ENCODE results near the gene L3MBTL2.

Gene L3MBTL2

GRCh38 chr22:41248758-41249157, 43.6 kb downstream of the L3MBTL2 start:
- TF ChIP-seq NFIC (IDR thresholded peaks at IDR 0.05) = no peak
- no peak for TF ChIP-seq ZBTB7A (IDR thresholded peaks at IDR 0.05; ENCODE audit: low read depth)
- TF ChIP-seq TCF12 (IDR thresholded peaks at IDR 0.05; ENCODE audit: low read depth) = no peak
- TF ChIP-seq TEAD4 (IDR thresholded peaks at IDR 0.05) = no peak
- no peak for TF ChIP-seq EGR1 (IDR thresholded peaks at IDR 0.05)
- no peak for TF ChIP-seq TAF1 (IDR thresholded peaks at IDR 0.05; ENCODE audit: low read depth)
- no peak for TF ChIP-seq MAX (IDR thresholded peaks at IDR 0.05)
- no peak for TF ChIP-seq CREB1 (IDR thresholded peaks at IDR 0.05; ENCODE audit: low read depth)
- TF ChIP-seq YY1 (IDR thresholded peaks at IDR 0.05; ENCODE audit: low read depth) = no peak
- TF ChIP-seq USF1 (IDR thresholded peaks at IDR 0.05) = no peak
- TF ChIP-seq, protein P1, sequence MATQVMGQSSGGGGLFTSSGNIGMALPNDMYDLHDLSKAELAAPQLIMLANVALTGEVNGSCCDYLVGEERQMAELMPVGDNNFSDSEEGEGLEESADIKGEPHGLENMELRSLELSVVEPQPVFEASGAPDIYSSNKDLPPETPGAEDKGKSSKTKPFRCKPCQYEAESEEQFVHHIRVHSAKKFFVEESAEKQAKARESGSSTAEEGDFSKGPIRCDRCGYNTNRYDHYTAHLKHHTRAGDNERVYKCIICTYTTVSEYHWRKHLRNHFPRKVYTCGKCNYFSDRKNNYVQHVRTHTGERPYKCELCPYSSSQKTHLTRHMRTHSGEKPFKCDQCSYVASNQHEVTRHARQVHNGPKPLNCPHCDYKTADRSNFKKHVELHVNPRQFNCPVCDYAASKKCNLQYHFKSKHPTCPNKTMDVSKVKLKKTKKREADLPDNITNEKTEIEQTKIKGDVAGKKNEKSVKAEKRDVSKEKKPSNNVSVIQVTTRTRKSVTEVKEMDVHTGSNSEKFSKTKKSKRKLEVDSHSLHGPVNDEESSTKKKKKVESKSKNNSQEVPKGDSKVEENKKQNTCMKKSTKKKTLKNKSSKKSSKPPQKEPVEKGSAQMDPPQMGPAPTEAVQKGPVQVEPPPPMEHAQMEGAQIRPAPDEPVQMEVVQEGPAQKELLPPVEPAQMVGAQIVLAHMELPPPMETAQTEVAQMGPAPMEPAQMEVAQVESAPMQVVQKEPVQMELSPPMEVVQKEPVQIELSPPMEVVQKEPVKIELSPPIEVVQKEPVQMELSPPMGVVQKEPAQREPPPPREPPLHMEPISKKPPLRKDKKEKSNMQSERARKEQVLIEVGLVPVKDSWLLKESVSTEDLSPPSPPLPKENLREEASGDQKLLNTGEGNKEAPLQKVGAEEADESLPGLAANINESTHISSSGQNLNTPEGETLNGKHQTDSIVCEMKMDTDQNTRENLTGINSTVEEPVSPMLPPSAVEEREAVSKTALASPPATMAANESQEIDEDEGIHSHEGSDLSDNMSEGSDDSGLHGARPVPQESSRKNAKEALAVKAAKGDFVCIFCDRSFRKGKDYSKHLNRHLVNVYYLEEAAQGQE (IDR thresholded peaks at IDR 0.05; ENCODE audit: low read depth) = no peak
- no peak for TF ChIP-seq CEBPB (IDR thresholded peaks at IDR 0.05)
- no peak for TF ChIP-seq FOXM1 (IDR thresholded peaks at IDR 0.05; ENCODE audit: borderline replicate concordance, low read depth)
- no peak for TF ChIP-seq RAD21 (IDR thresholded peaks at IDR 0.05; ENCODE audit: low read depth)
- TF ChIP-seq EP300 (IDR thresholded peaks at IDR 0.05; ENCODE audit: borderline replicate concordance) = no peak

DNA sequence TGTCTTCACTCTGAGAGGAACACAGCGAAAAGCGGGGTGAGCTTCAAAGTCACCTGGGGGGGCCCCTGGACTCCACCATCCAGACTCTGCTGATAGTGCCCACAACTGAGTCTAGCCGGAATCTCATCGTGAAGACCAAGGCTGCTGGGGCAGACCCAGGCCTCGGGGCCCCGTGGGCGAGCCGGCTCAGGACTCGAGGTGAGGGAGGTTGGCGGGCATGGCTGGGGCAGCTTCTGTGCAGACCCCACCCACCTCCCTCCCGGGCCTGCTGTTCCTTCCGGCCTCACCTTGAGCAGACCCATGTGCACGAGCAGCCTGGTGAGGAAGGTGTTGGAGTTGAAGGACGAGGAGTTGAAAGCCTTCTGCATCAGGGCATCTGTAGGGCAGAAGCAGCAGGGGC, 44.3 kb downstream of the L3MBTL2 start:
- TF ChIP-seq YY1 (IDR thresholded peaks at IDR 0.05; ENCODE audit: low read depth) (no peak), TEAD4 (IDR thresholded peaks at IDR 0.05) (no peak), MAX (IDR thresholded peaks at IDR 0.05) (no peak), RAD21 (IDR thresholded peaks at IDR 0.05; ENCODE audit: low read depth) (no peak), CEBPB (IDR thresholded peaks at IDR 0.05) (no peak), ZBTB7A (IDR thresholded peaks at IDR 0.05; ENCODE audit: low read depth) (no peak), NFIC (IDR thresholded peaks at IDR 0.05) (no peak), USF1 (IDR thresholded peaks at IDR 0.05) (no peak)
- TF ChIP-seq, protein P1 (IDR thresholded peaks at IDR 0.05; ENCODE audit: low read depth) = no peak

- no peak for TF ChIP-seq CREB1 (IDR thresholded peaks at IDR 0.05; ENCODE audit: low read depth)
- no peak for TF ChIP-seq RAD21 (IDR thresholded peaks at IDR 0.05; ENCODE audit: low read depth)
- no peak for TF ChIP-seq EP300 (IDR thresholded peaks at IDR 0.05; ENCODE audit: borderline replicate concordance)
- TF ChIP-seq USF1 (IDR thresholded peaks at IDR 0.05) = no peak
These were observed 45.0 kb downstream of the L3MBTL2 start for GRCh38 chr22:41250127-41250526.

DNA sequence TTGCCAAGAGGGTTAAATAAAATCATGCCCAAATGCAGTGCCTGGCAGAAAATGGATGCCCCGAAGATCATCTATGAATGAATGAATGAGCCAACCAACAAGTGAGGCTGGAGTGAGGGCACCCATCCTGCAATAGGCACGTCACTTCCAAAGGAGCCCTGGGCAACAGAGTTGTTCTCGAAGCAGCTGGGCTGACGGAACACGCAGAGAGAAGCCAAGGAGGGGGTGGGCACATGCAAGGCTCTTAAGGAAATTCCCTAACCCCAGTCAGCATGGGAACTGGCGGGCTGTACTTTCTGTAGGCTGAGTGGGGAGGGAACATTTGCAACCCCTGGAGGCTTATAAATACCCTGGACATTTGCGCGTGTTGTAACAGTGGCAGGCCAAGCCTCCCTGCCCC, 47.3 kb downstream of the L3MBTL2 start:
- TF ChIP-seq FOXM1 (IDR thresholded peaks at IDR 0.05; ENCODE audit: borderline replicate concordance, low read depth) = no peak
- no peak for TF ChIP-seq TAF1 (IDR thresholded peaks at IDR 0.05; ENCODE audit: low read depth)
- TF ChIP-seq EP300 (IDR thresholded peaks at IDR 0.05; ENCODE audit: borderline replicate concordance) = no peak
- TF ChIP-seq MAX (IDR thresholded peaks at IDR 0.05) = no peak
- TF ChIP-seq, protein P1 (IDR thresholded peaks at IDR 0.05; ENCODE audit: low read depth) = no peak
- TF ChIP-seq TCF12 (IDR thresholded peaks at IDR 0.05; ENCODE audit: low read depth) = no peak
- no peak for TF ChIP-seq RAD21 (IDR thresholded peaks at IDR 0.05; ENCODE audit: low read depth)
- TF ChIP-seq CREB1 (IDR thresholded peaks at IDR 0.05; ENCODE audit: low read depth) = no peak
